H9 (cell line): ENCODE data around the gene MCCC2. TPM values are rescaled to one million over a fixed set of nuclear protein-coding genes. Genes with fewer than 3 reads are reported as not detected.

Experiments
- DNase-seq: peaks from one replicate; pipeline ENCODE4 v3.0.0-alpha.2; 2017
- H2AFZ ChIP-seq: one replicate; pipeline ENCODE4 v1.6.1; 2013; ENCODE audit warnings: mild to moderate bottlenecking, low read length, control low read depth, moderate library complexity
- H2AK5ac ChIP-seq: 2 replicates; pipeline ENCODE4 v1.6.1; 2013; ENCODE audit warnings: low read length, control low read depth, mixed read lengths; ENCODE audit not compliant: insufficient read length
- H2BK120ac ChIP-seq: one replicate; pipeline ENCODE4 v1.6.1; 2013; ENCODE audit warnings: low read depth, mild to moderate bottlenecking, low read length, control low read depth, inconsistent platforms; ENCODE audit not compliant: poor library complexity, severe bottlenecking
- H2BK12ac ChIP-seq: 2 replicates; pipeline ENCODE4 v1.6.1; 2013; ENCODE audit warnings: low read length, control low read depth, mixed read lengths, low read depth; ENCODE audit not compliant: insufficient read length
- H2BK15ac ChIP-seq: 2 replicates; pipeline ENCODE4 v1.6.1; 2013; ENCODE audit warnings: low read depth, low read length, control low read depth
- H2BK20ac ChIP-seq: one replicate; pipeline ENCODE4 v1.6.1; 2013; ENCODE audit warnings: low read depth, mild to moderate bottlenecking, low read length, control low read depth, inconsistent platforms; ENCODE audit not compliant: poor library complexity, severe bottlenecking
- H2BK5ac ChIP-seq: 2 replicates; pipeline ENCODE4 v1.6.1; 2013; ENCODE audit warnings: low read length, control low read depth, mixed read lengths; ENCODE audit not compliant: insufficient read length
- H3K14ac ChIP-seq: 2 replicates; pipeline ENCODE4 v1.6.1; 2013; ENCODE audit warnings: low read length, control low read depth; ENCODE audit not compliant: insufficient read depth
- H3K18ac ChIP-seq: 2 replicates; pipeline ENCODE4 v1.6.1; 2013; ENCODE audit warnings: low read depth, mild to moderate bottlenecking, mixed read lengths, low read length, control low read depth; ENCODE audit not compliant: insufficient read length
- H3K23ac ChIP-seq: 2 replicates; pipeline ENCODE4 v1.6.1; 2013; ENCODE audit warnings: low read length, control low read depth, mixed read lengths, low read depth; ENCODE audit not compliant: insufficient read length
- H3K23me2 ChIP-seq: 2 replicates; pipeline ENCODE4 v1.6.1; 2013; ENCODE audit warnings: low read depth, mild to moderate bottlenecking, mixed read lengths, low read length, control low read depth; ENCODE audit not compliant: insufficient read length, poor library complexity, severe bottlenecking
- H3K27ac ChIP-seq: 2 replicates; pipeline ENCODE4 v1.5.1; 2013; ENCODE audit warnings: low read length, control low read depth, mixed read lengths, low read depth; ENCODE audit not compliant: insufficient read length
- H3K27me3 ChIP-seq: 2 replicates; pipeline ENCODE4 v1.6.1; 2013; ENCODE audit warnings: low read length, control low read depth, inconsistent platforms; ENCODE audit not compliant: insufficient read depth
- H3K4ac ChIP-seq: 2 replicates; pipeline ENCODE4 v1.6.1; 2013; ENCODE audit warnings: low read depth, mild to moderate bottlenecking, control low read depth, inconsistent platforms, low read length, moderate library complexity
- H3K4me1 ChIP-seq: 2 replicates; pipeline ENCODE4 v1.6.1; 2013; ENCODE audit warnings: low read length, control low read depth, inconsistent platforms; ENCODE audit not compliant: insufficient read depth
- H3K4me2 ChIP-seq: 2 replicates; pipeline ENCODE4 v1.6.1; 2013; ENCODE audit warnings: low read length, control low read depth, mixed read lengths; ENCODE audit not compliant: insufficient read length, insufficient read depth
- H3K56ac ChIP-seq: 2 replicates; pipeline ENCODE4 v1.6.1; 2013; ENCODE audit warnings: low read depth, mild to moderate bottlenecking, mixed read lengths, low read length, control low read depth; ENCODE audit not compliant: insufficient read length
- H3K79me1 ChIP-seq: 2 replicates; pipeline ENCODE4 v1.6.1; 2013; ENCODE audit warnings: low read depth, mild to moderate bottlenecking, moderate library complexity, low read length, control low read depth, inconsistent platforms; ENCODE audit not compliant: insufficient read depth, poor library complexity, severe bottlenecking
- H3K79me2 ChIP-seq: 2 replicates; pipeline ENCODE4 v1.6.1; 2013; ENCODE audit warnings: low read length, control low read depth, inconsistent platforms; ENCODE audit not compliant: insufficient read depth
- H3K9ac ChIP-seq: 2 replicates; pipeline ENCODE4 v1.6.1; 2013; ENCODE audit warnings: low read length, control low read depth, mixed read lengths; ENCODE audit not compliant: insufficient read length; ENCODE audit errors: extremely low read depth
- H3K9me3 ChIP-seq: one replicate; pipeline ENCODE4 v1.6.1; 2013; ENCODE audit warnings: low read depth, low read length, inconsistent platforms; ENCODE audit not compliant: control insufficient read depth
- H3T11ph ChIP-seq: one replicate; pipeline ENCODE4 v1.6.1; 2013; ENCODE audit warnings: mild to moderate bottlenecking, low read length, control low read depth, inconsistent platforms
- H4K20me1 ChIP-seq: one replicate; pipeline ENCODE4 v1.6.1; 2013; ENCODE audit not compliant: control insufficient read depth, insufficient read length, insufficient read depth
- H4K5ac ChIP-seq: 2 replicates; pipeline ENCODE4 v1.6.1; 2013; ENCODE audit warnings: low read depth, mild to moderate bottlenecking, mixed read lengths, low read length, control low read depth; ENCODE audit not compliant: insufficient read length
- H4K8ac ChIP-seq: replicated peaks from 2 replicates; pipeline ENCODE4 v1.6.1; 2013; ENCODE audit warnings: low read length, control low read depth, mixed read lengths, low read depth; ENCODE audit not compliant: insufficient read length
- H4K91ac ChIP-seq: 2 replicates; pipeline ENCODE4 v1.6.1; 2013; ENCODE audit warnings: low read depth, mild to moderate bottlenecking, moderate library complexity, mixed read lengths, low read length, control low read depth; ENCODE audit not compliant: insufficient read length
- H3K27ac Mint-ChIP-seq, 3 experiments: 2 replicates in 2 of 3; 3 replicates in 1 of 3; pipeline ENCODE4 v1.8.0; 2020 to 2021; ENCODE audit warnings: mixed read lengths in 3 of 3, mild to moderate bottlenecking in 1 of 3, moderate library complexity in 1 of 3
- H3K27me3 Mint-ChIP-seq: 2 replicates; pipeline ENCODE4 v1.8.0; 2021; ENCODE audit warnings: low read depth, mild to moderate bottlenecking, moderate library complexity, mixed read lengths
- H3K36me3 Mint-ChIP-seq, 3 experiments: 2 replicates in 2 of 3; 3 replicates in 1 of 3; pipeline ENCODE4 v1.8.0; 2020 to 2021; ENCODE audit warnings: low read depth in 3 of 3, mixed read lengths in 3 of 3; ENCODE audit not compliant: insufficient read depth in 1 of 3
- H3K4me1 Mint-ChIP-seq, 2 experiments: 2 replicates each; pipeline ENCODE4 v1.8.0; 2020; ENCODE audit warnings: mixed read lengths in 2 of 2
- H3K4me3 Mint-ChIP-seq, 2 experiments: 2 replicates in 1 of 2; 3 replicates in 1 of 2; pipeline ENCODE4 v1.8.0; 2020 to 2021; ENCODE audit warnings: mild to moderate bottlenecking in 2 of 2, mixed read lengths in 2 of 2, moderate library complexity in 1 of 2
- H3K9me3 Mint-ChIP-seq, 2 experiments: 2 replicates in 1 of 2; 3 replicates in 1 of 2; pipeline ENCODE4 v1.8.0; 2020; ENCODE audit warnings: mild to moderate bottlenecking in 2 of 2, mixed read lengths in 2 of 2, moderate library complexity in 1 of 2
- CTCF ChIP-seq: fragments of 200-600 bp; sonication (generic); conservative IDR thresholded peaks from 3 replicates; pipeline ENCODE4 v1.8.0; 2021; ENCODE audit warnings: antibody characterized with exemption, mild to moderate bottlenecking
- WGBS: extraction: QIAGEN DNeasy Blood & Tissue Kit; methylation state at CpG from one replicate; pipeline ENCODE4 v1.1.7; 2013; ENCODE audit warnings: missing lambda C conversion rate, low lambda C conversion rate, mixed read lengths; ENCODE audit not compliant: insufficient read length; ENCODE audit errors: extremely low coverage; 5-methylcytosine and 5-hydroxymethylcytosine counted together
- total RNA-seq: library from RNA; stranded (reverse); gene quantifications from 2 replicates; pipeline ENCODE4 v1.2.1, GENCODE V29; 2021

Gene MCCC2
- total RNA-seq, 1 experiment from 2014 or later = 62.7 TPM

- no peak for TF ChIP-seq CTCF
- Histone ChIP-seq H3K4me2 (no peak overlapping the region), H2BK120ac (no peak overlapping the region), H3K23me2 (no peaks in the 10 kb centered on the region), H3K23ac (no peak overlapping the region), H3K56ac (no peak overlapping the region), H2BK15ac (no peak overlapping the region), H3K4ac (no peak overlapping the region), H3K14ac (no peak overlapping the region), H2BK20ac (no peak overlapping the region), H3K27ac (no peak overlapping the region), H3K4me1 (no peaks in the 10 kb centered on the region), H3T11ph (no peak overlapping the region), H4K8ac (no peak overlapping the region), H3K79me1 (no peaks in the 10 kb centered on the region), H4K5ac (no peak overlapping the region), H3K9me3 (no peaks in the 10 kb centered on the region), H3K9ac (no peak overlapping the region), H3K27me3 (no peaks in the 10 kb centered on the region), H2AFZ (no peak overlapping the region), H2AK5ac (no peak overlapping the region), H3K79me2 (no peaks in the 10 kb centered on the region), H2BK5ac (no peak overlapping the region), H4K20me1 (no peaks in the 10 kb centered on the region), H2BK12ac (no peak overlapping the region), H3K18ac (no peak overlapping the region), H4K91ac (no peak overlapping the region)
- H3K9me3 Mint-ChIP-seq = no peaks in the 10 kb centered on the region
- WGBS = no CpG with 5 or more reads among the region's 9 CpGs
- no peaks in the 10 kb centered on the region for H3K27me3 Mint-ChIP-seq
- H3K36me3 Mint-ChIP-seq = peaks cover 42 to 77% (median 68%) of the 10 kb centered on the region in 3 experiments; a peak in 6 of 7 replicates
- H3K4me1 Mint-ChIP-seq = peaks cover 2% of the 10 kb centered on the region in 2 experiments
- no peak overlapping the region for H3K4me3 Mint-ChIP-seq
- DNase-seq = no peak
- H3K27ac Mint-ChIP-seq = no peak overlapping the region; a peak in 1 of 7 replicates
These were observed 65.8 kb downstream of the MCCC2 start for GRCh38 chr5:71652803-71653543.
